ENCODE results near the gene TRRAP.

The TRRAP gene

GRCh38 chr7:99005776-99006175 is 127.4 kb downstream of the TRRAP start:
- TF ChIP-seq, protein P1, sequence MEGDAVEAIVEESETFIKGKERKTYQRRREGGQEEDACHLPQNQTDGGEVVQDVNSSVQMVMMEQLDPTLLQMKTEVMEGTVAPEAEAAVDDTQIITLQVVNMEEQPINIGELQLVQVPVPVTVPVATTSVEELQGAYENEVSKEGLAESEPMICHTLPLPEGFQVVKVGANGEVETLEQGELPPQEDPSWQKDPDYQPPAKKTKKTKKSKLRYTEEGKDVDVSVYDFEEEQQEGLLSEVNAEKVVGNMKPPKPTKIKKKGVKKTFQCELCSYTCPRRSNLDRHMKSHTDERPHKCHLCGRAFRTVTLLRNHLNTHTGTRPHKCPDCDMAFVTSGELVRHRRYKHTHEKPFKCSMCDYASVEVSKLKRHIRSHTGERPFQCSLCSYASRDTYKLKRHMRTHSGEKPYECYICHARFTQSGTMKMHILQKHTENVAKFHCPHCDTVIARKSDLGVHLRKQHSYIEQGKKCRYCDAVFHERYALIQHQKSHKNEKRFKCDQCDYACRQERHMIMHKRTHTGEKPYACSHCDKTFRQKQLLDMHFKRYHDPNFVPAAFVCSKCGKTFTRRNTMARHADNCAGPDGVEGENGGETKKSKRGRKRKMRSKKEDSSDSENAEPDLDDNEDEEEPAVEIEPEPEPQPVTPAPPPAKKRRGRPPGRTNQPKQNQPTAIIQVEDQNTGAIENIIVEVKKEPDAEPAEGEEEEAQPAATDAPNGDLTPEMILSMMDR (IDR thresholded peaks at IDR 0.05; ENCODE audit: control insufficient read depth, extremely low read depth, insufficient read depth) = no peak
- H3K4me3 ChIP-seq (ENCODE audit: low read depth, low read length) = no peak overlapping the region
- DNase-seq (ENCODE audit: low read depth) = no peak

DNA sequence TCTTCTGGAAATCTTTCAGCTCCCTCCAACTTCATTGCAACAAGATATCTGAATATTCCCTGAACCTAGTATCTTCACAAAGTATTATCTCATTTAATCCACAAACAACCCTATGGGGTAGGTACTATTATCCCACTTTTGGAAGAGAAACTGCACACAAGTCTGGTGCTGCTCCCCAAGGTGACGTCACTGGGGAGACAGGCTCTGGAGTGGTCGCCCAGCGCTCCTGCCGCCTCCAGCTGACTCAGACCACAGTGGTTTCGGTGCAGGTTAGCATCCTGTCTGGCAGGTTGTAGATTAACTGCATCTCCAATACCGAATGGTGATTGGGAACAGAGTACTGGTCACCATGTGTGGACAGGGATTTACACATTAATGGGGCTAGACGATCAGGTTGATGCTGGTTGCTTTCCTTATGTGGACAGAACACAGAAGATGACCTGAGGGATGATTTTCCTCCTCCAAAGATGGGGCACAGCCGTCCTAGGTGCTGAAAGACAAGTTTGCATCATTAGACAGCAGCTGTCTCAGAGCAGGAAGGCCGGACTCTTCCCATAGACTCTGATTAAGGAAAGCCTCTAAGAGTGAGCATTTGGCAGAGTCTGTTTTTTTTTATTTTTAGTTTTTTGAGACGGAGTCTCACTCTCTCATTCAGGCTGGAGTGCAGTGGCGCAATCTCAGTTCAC is 128.6 kb downstream of the TRRAP start:
- no peak for DNase-seq (ENCODE audit: low read depth)
- no peak overlapping the region for H3K4me3 ChIP-seq (ENCODE audit: low read depth, low read length)
- TF ChIP-seq, protein P1 (IDR thresholded peaks at IDR 0.05; ENCODE audit: control insufficient read depth, extremely low read depth, insufficient read depth) = no peak

DNA sequence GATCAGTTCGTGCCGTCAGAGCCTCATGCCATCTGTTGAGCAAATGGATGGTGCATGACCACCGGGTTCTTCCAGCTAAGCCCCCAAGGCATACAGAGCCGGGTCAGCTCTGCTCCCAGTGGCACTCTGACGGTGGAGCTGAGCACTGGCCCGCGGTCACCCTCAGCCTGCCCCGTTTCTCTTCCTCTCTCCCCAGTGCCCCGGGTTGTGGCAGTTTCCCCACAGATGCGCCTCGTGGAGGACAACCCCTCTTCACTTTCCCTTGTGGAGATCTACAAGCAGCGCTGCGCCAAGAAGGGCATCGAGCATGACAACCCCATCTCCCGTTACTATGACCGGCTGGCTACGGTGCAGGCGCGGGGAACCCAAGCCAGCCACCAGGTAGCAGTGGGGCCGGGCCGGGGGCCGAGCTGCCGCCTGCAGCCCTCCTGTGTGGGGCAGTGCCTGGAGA is 129.9 kb downstream of the TRRAP start:
- no peak overlapping the region for H3K4me3 ChIP-seq (ENCODE audit: low read depth, low read length)
- TF ChIP-seq, protein P1 (IDR thresholded peaks at IDR 0.05; ENCODE audit: control insufficient read depth, extremely low read depth, insufficient read depth) = no peak
- DNase-seq (ENCODE audit: low read depth) = no peak

DNA sequence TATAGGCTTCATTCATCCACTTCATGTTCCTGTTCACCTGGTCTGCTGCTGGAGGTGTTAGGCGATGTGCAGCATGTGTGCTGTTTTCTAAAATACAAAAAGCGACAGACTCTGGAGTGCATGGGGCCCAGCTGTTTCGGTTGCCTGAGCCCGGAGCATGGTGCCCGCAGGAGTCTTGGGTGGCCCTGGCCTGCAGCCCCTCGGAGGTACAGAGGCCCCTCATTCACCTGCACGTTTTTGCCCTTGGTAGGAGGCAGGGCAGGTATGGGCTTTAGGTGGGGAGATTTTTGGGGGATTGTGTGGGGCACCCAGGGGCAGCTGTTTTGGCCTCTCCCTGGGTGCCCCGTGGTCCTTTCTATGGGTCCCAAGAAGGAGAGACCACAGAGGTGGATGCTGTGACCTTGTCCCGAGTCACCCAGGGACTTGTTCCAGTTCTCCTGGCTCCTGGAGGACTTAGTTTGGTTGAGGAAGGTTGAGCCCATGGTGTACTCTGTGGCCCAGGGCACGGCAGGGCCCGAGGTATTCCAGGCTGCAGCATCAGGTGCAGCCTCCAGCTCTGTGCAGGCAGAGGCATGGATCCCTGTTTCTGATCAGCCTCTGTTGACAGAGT is 130.7 kb downstream of the TRRAP start:
- no peak overlapping the region for H3K4me3 ChIP-seq (ENCODE audit: low read depth, low read length)
- TF ChIP-seq, protein P1 (IDR thresholded peaks at IDR 0.05; ENCODE audit: control insufficient read depth, extremely low read depth, insufficient read depth) = no peak
- no peak for DNase-seq (ENCODE audit: low read depth)

- TF ChIP-seq, protein P1 (IDR thresholded peaks at IDR 0.05; ENCODE audit: control insufficient read depth, extremely low read depth, insufficient read depth) = no peak
- no peak for DNase-seq (ENCODE audit: low read depth)
- no peak overlapping the region for H3K4me3 ChIP-seq (ENCODE audit: low read depth, low read length)
These were observed 131.9 kb downstream of the TRRAP start for GRCh38 chr7:99010281-99010680.

DNA sequence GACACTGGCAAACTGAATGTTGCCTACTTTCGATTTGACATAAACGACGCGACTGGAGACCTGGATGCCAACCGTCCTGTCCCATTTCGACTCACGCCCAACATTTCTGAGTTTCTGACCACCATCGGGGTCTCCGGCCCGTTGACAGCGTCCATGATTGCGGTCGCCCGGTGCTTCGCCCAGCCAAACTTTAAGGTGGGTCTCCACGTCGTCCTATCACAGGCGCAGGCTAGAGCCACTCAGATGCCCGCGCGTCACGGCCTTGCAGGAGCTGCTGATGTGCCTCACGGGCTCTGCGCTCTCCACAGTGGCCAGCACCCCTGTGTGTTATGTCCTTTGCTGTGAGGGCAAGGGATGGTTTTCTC is 133.0 kb downstream of the TRRAP start:
- TF ChIP-seq, protein P1 (IDR thresholded peaks at IDR 0.05; ENCODE audit: control insufficient read depth, extremely low read depth, insufficient read depth) = no peak
- no peak for DNase-seq (ENCODE audit: low read depth)
- no peak overlapping the region for H3K4me3 ChIP-seq (ENCODE audit: low read depth, low read length)

All from LNCaP clone FGC (cell line).